Activated CD8-positive, alpha-beta T cell treated with anti-CD3 and anti-CD28 coated beads for 36 hours (primary cell): ENCODE data around the gene RHEB. TPM values are rescaled to one million over a fixed set of nuclear protein-coding genes. Genes with fewer than 3 reads are reported as not detected.
A peak's percentile ranks its signal among the peaks of the same experiment; 100 is the strongest.
"Not testable (repeated sequence)": the region's sequence is repeated elsewhere in the genome, so short reads cannot be mapped to it uniquely, and the experiment has no call there.

Experiments used
- ATAC-seq: fragments of 200-7000 bp; cut with Tn5 transposase; one replicate; pipeline ENCODE4 v1.10.0; 2021; ENCODE audit warnings: mild to moderate bottlenecking, moderate library complexity
- CTCF ChIA-PET: fragments of 350-600 bp; sonication (Branson Sonifier 250); formaldehyde crosslinking; loops from one replicate; lab custom pipeline; 2021; ENCODE audit warnings: antibody characterized with exemption; lab: Charles Lee
- POLR2A ChIA-PET: fragments of 350-600 bp; sonication (Branson Sonifier 250); formaldehyde crosslinking; loops from one replicate; lab custom pipeline; 2021; ENCODE audit warnings: antibody characterized with exemption; lab: Charles Lee
- DNase-seq: peaks from one replicate; pipeline ENCODE4 v3.0.0-alpha.2; 2020
- H3K27ac Mint-ChIP-seq: one replicate; pipeline ENCODE4 v1.8.0; 2021; ENCODE audit warnings: mild to moderate bottlenecking, mixed read lengths
- H3K27me3 Mint-ChIP-seq: one replicate; pipeline ENCODE4 v1.8.0; 2021; ENCODE audit warnings: mixed read lengths
- H3K36me3 Mint-ChIP-seq: one replicate; pipeline ENCODE4 v1.8.0; 2021; ENCODE audit warnings: low read depth, mixed read lengths
- H3K4me1 Mint-ChIP-seq: one replicate; pipeline ENCODE4 v1.8.0; 2021; ENCODE audit warnings: low read depth, mixed read lengths
- H3K4me3 Mint-ChIP-seq: one replicate; pipeline ENCODE4 v1.8.0; 2021; ENCODE audit warnings: mild to moderate bottlenecking, moderate library complexity, mixed read lengths
- H3K9me3 Mint-ChIP-seq: one replicate; pipeline ENCODE4 v1.8.0; 2021; ENCODE audit warnings: mixed read lengths
- intact Hi-C: fragments of 100-400 bp; cut with micrococcal nuclease; formaldehyde crosslinking; loops from one replicate; pipeline ENCODE4 v1.10.0; 2022
- total RNA-seq, 2 experiments: library from RNA; stranded (reverse); gene quantifications; one replicate each; pipeline ENCODE4 v1.2.3, GENCODE V29; 2021
- TF ChIP-seq, protein P1 (sequence below): fragments of 200-600 bp; IDR thresholded peaks from one replicate; pipeline ENCODE4 v1.8.0; 2022; ENCODE audit warnings: antibody characterized with exemption, mild to moderate bottlenecking

Gene RHEB
- total RNA-seq, 2 experiments from 2014 or later: 42.0 to 42.6 TPM

DNA sequence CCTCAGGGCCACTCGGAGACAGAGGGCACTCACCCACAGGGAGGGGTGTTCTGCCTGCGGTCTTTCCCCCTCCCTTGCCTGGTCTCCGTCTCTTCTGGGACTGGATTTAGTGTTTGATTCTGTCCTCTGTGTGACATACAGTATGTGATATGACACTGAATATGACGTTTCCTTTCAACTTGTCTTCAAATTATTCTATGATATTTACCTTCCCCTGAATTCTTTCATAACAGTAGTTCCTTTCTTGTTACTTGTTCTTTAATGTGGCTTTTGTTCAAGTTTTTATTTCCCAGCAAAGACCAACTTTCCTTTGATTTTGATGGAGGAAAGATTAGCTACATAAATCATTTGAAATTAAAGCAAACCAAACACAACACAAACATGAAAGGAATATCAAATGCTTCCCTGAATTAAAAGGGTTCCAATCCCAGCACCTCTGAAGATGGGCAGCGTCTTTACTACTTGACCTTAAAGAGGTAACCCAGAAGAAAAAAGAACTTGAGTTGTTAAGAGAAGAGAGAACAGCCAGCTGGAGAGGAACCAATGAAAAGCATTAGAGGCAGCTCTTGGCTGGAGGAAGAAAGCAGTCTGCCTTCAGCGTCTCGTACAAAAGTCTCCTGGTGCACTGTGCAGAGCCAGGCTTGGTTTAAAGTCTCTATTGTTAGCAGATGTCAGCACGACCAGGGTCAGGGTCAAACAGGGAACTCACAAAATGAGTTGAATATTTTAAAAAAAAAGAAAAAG, 18.3 kb upstream of the RHEB start:
- ATAC-seq: no peak
- Mint-ChIP-seq H3K27ac (no peak overlapping the region), H3K27me3 (peaks cover 5% of the 10 kb centered on the region), H3K4me1 (peaks cover 5% of the 10 kb centered on the region), H3K4me3 (no peak overlapping the region), H3K36me3 (no peaks in the 10 kb centered on the region), H3K9me3 (no peaks in the 10 kb centered on the region)
- intact Hi-C loops: no loop called here
- POLR2A ChIA-PET: interaction anchor here (1.2 kb wide), 1 partner anchor 20 kb away, joined by 6 read pairs; no protein-coding TSS in a partner anchor
- CTCF ChIA-PET: interaction anchor here (0.7 to 1.8 kb wide), 6 partner anchors 9 to 447 kb away, joined by 3 to 7 read pairs (median 4); no protein-coding TSS in a partner anchor
- no peak for DNase-seq
- TF ChIP-seq, protein P1, sequence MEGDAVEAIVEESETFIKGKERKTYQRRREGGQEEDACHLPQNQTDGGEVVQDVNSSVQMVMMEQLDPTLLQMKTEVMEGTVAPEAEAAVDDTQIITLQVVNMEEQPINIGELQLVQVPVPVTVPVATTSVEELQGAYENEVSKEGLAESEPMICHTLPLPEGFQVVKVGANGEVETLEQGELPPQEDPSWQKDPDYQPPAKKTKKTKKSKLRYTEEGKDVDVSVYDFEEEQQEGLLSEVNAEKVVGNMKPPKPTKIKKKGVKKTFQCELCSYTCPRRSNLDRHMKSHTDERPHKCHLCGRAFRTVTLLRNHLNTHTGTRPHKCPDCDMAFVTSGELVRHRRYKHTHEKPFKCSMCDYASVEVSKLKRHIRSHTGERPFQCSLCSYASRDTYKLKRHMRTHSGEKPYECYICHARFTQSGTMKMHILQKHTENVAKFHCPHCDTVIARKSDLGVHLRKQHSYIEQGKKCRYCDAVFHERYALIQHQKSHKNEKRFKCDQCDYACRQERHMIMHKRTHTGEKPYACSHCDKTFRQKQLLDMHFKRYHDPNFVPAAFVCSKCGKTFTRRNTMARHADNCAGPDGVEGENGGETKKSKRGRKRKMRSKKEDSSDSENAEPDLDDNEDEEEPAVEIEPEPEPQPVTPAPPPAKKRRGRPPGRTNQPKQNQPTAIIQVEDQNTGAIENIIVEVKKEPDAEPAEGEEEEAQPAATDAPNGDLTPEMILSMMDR: no peak

DNA sequence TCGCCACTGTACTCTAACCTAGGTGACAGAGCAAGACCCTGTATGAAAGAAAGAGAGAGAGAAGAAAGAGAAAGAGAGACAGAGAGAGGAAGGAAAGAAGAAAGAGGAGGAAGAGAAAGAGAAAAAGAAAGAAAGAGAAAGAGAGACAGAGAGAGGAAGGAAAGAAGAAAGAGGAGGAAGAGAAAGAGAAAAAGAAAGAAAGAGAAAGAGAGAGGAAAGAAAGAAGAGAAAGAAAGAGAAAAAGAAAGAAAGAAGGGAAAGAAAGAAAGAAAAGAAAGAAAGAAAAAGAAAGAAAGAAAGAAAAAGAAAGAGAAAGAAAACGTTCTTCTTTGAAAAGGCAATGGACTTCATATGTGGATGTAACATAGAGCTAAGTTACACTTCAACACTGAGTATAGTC, 16.5 kb upstream of the RHEB start:
- ATAC-seq, H3K27me3 Mint-ChIP-seq, H3K27ac Mint-ChIP-seq, DNase-seq, H3K36me3 Mint-ChIP-seq, intact Hi-C loops, H3K9me3 Mint-ChIP-seq, H3K4me3 Mint-ChIP-seq, H3K4me1 Mint-ChIP-seq, CTCF ChIA-PET, POLR2A ChIA-PET: not testable (repeated sequence)
- TF ChIP-seq, protein P1: peak; percentile 22

DNA sequence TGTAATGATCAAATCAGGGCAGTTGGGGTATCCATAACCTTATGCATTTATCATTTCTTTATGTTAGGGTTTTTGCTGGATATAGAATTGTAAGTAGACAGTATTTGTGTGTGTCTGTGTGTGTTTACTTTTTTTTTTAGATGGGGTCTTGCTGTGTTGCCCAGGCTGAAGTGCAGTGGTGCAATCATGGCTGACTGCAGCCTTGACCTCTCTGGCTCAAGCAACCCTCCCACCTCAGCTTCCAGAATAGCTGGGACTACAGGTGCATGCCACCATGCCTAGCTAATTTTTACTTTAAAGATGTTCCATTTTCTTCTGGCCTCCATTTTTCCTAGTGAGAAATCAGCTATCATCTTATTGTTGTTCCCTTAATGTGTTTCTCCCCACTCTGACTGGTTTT, 10.1 kb upstream of the RHEB start:
- ATAC-seq (no peak), DNase-seq (no peak)
- intact Hi-C loops: no loop called here
- POLR2A ChIA-PET: no interaction called here
- Mint-ChIP-seq H3K9me3 (peaks cover 22% of the 10 kb centered on the region), H3K4me1 (no peaks in the 10 kb centered on the region), H3K27me3 (peaks cover 5% of the 10 kb centered on the region), H3K27ac (no peak overlapping the region), H3K36me3 (peaks cover 2% of the 10 kb centered on the region), H3K4me3 (no peak overlapping the region)
- TF ChIP-seq, protein P1: no peak
- CTCF ChIA-PET: no interaction called here

DNA sequence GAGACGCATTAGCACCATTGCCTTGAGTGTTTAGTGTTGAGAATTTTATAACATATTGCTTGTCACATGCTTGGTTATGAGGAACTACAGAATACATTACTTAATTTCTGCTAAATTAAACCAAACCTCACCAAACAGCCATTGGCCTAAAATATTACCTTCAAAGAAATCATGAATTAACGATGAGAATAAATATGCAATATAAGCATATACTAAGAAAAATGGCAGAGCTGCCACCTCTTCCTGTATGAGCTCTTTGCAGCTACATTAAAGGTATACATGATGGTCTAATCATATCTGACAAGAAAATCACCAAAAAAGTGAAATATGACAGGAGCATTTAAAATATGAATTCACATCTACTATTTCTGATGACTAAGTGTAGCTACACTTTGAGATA, 5.2 kb upstream of the RHEB start:
- Mint-ChIP-seq H3K36me3 (no peaks in the 10 kb centered on the region), H3K4me3 (no peak overlapping the region), H3K27ac (no peak overlapping the region), H3K9me3 (peaks cover 9% of the 10 kb centered on the region), H3K4me1 (peaks cover 6% of the 10 kb centered on the region), H3K27me3 (peaks cover 2% of the 10 kb centered on the region)
- ATAC-seq: no peak
- POLR2A ChIA-PET: interaction anchor here (0.6 kb wide), 1 partner anchor 13 kb away, joined by 3 read pairs; no protein-coding TSS in a partner anchor
- TF ChIP-seq, protein P1: no peak
- CTCF ChIA-PET: no interaction called here
- no peak for DNase-seq
- intact Hi-C loops: no loop called here

DNA sequence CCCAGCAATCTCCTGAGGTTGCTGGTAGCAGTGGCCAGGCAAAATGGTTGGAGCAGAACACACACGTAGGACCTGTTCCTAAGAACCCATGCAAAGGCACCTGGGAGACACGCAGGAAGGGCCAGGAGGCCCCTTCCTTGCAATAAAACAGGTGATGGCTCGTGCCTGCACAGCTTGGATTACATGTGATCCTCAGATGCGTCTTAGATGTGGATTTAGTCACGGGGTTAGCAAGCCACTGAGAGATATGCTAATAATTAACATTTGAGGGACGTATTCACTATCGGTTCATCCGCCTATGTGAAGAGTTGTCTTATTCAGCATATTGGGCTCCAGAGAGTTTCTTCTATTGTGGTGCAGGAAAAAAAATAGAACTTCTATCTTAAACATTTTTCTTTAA, 4.6 kb upstream of the RHEB start:
- TF ChIP-seq, protein P1: no peak
- no peaks in the 10 kb centered on the region for H3K36me3 Mint-ChIP-seq
- no peak overlapping the region for H3K27ac Mint-ChIP-seq
- no peak overlapping the region for H3K4me3 Mint-ChIP-seq
- H3K27me3 Mint-ChIP-seq: peaks cover 2% of the 10 kb centered on the region
- H3K4me1 Mint-ChIP-seq: peaks cover 6% of the 10 kb centered on the region
- POLR2A ChIA-PET: interaction anchor here (0.6 kb wide), 1 partner anchor 13 kb away, joined by 3 read pairs; no protein-coding TSS in a partner anchor
- H3K9me3 Mint-ChIP-seq: peaks cover 6% of the 10 kb centered on the region
- intact Hi-C loops: no loop called here
- CTCF ChIA-PET: no interaction called here
- ATAC-seq (no peak), DNase-seq (no peak)
